ENCODE measurements around the gene UBN1. TPM values are rescaled to one million over a fixed set of nuclear protein-coding genes. Genes with fewer than 3 reads are reported as not detected.

Gene UBN1
- total RNA-seq, 6 experiments from 2014 or later = 21.3 to 24.8 (median 22.0) TPM

- peaks cover 26% of the 10 kb centered on the region for H3K4me1 Mint-ChIP-seq (ENCODE audit: low read depth)
- peaks cover 56% of the 10 kb centered on the region for H3K36me3 Mint-ChIP-seq (ENCODE audit: low read depth)
- H3K27ac Mint-ChIP-seq = no peak overlapping the region
- no peaks in the 10 kb centered on the region for H3K9me3 Mint-ChIP-seq
- no peak overlapping the region for H3K4me3 Mint-ChIP-seq
- DNase-seq = no peak
- no peak for TF ChIP-seq CTCF (IDR thresholded peaks at IDR 0.05)
- H3K27me3 Mint-ChIP-seq (ENCODE audit: insufficient read depth) = peaks cover 2% of the 10 kb centered on the region
These were observed 32.8 kb downstream of the UBN1 start for GRCh38 chr16:4880006-4880580.

GRCh38 chr16:4882000-4882632, 34.8 kb downstream of the UBN1 start:
- Mint-ChIP-seq H3K4me3 (no peak overlapping the region), H3K27ac (peak overlapping the region; percentile 0), H3K4me1 (ENCODE audit: low read depth) (peaks cover 26% of the 10 kb centered on the region), H3K36me3 (ENCODE audit: low read depth) (peaks cover 63% of the 10 kb centered on the region), H3K27me3 (ENCODE audit: insufficient read depth) (peaks cover 2% of the 10 kb centered on the region), H3K9me3 (no peaks in the 10 kb centered on the region)
- no peak for TF ChIP-seq CTCF (IDR thresholded peaks at IDR 0.05)
- no peak for DNase-seq

GRCh38 chr16:4882633-4883285, 35.5 kb downstream of the UBN1 start:
- DNase-seq = peak; percentile 55

GRCh38 chr16:4883501-4883900, 36.2 kb downstream of the UBN1 start:
- no peak for TF ChIP-seq CTCF (IDR thresholded peaks at IDR 0.05)
- no peak for DNase-seq
- no peaks in the 10 kb centered on the region for H3K9me3 Mint-ChIP-seq
- H3K4me1 Mint-ChIP-seq (ENCODE audit: low read depth) = peaks cover 26% of the 10 kb centered on the region
- H3K4me3 Mint-ChIP-seq = no peak overlapping the region
- H3K36me3 Mint-ChIP-seq (ENCODE audit: low read depth) = peaks cover 59% of the 10 kb centered on the region
- peaks cover 2% of the 10 kb centered on the region for H3K27me3 Mint-ChIP-seq (ENCODE audit: insufficient read depth)
- H3K27ac Mint-ChIP-seq = no peak overlapping the region

More at GRCh38 chr16:4882633-4883285, 35.5 kb downstream of the UBN1 start:
- Mint-ChIP-seq H3K27ac (peak overlapping the region; percentile 0), H3K27me3 (ENCODE audit: insufficient read depth) (peaks cover 2% of the 10 kb centered on the region), H3K4me3 (no peak overlapping the region), H3K4me1 (ENCODE audit: low read depth) (peaks cover 26% of the 10 kb centered on the region), H3K9me3 (no peaks in the 10 kb centered on the region), H3K36me3 (ENCODE audit: low read depth) (peaks cover 63% of the 10 kb centered on the region)
- TF ChIP-seq CTCF (IDR thresholded peaks at IDR 0.05) = no peak

GRCh38 chr16:4884209-4884608, 36.9 kb downstream of the UBN1 start:
- DNase-seq = no peak
- H3K27ac Mint-ChIP-seq = no peak overlapping the region
- no peaks in the 10 kb centered on the region; the same call in none of the 2 replicates for H3K27me3 Mint-ChIP-seq (ENCODE audit: insufficient read depth)
- peaks cover 20% of the 10 kb centered on the region for H3K4me1 Mint-ChIP-seq (ENCODE audit: low read depth)
- H3K36me3 Mint-ChIP-seq (ENCODE audit: low read depth) = peaks cover 53% of the 10 kb centered on the region
- TF ChIP-seq CTCF (IDR thresholded peaks at IDR 0.05) = no peak
- H3K4me3 Mint-ChIP-seq = no peak overlapping the region
- H3K9me3 Mint-ChIP-seq = no peaks in the 10 kb centered on the region

All from HFFc6 (cell line).